ENCODE measurements around the gene PPIB.

- no peak for TF ChIP-seq POLR2A (IDR thresholded peaks at IDR 0.05)
- no peak for TF ChIP-seq CTCF (IDR thresholded peaks at IDR 0.05)
Observed at GRCh38 chr15:64161688-64162477, 939 bp downstream of the PPIB start.

Measured in right lobe of liver (tissue), 4 donors.